T47D (cell line): ENCODE results near the gene P2RY12.

Experiments used
- DNase-seq, 2 experiments: peaks; one replicate each; pipeline versions ENCODE4 v3.0.0 to v3.0.0-alpha.2; 2011 to 2012; ENCODE audit warnings: low read depth in 1 of 2, low spot score in 1 of 2
- JUND ChIP-seq: IDR thresholded peaks from 2 replicates; pipeline ENCODE4 v1.6.1; 2012; ENCODE audit warnings: low read depth
- in situ Hi-C: cut with HindIII; loops from 2 replicates; pipeline ENCODE4 v1.10.0; 2016; ENCODE audit warnings: low sequenced_read_pairs, low pct_unique_long_range_greater_than_20kb

Gene P2RY12

DNA sequence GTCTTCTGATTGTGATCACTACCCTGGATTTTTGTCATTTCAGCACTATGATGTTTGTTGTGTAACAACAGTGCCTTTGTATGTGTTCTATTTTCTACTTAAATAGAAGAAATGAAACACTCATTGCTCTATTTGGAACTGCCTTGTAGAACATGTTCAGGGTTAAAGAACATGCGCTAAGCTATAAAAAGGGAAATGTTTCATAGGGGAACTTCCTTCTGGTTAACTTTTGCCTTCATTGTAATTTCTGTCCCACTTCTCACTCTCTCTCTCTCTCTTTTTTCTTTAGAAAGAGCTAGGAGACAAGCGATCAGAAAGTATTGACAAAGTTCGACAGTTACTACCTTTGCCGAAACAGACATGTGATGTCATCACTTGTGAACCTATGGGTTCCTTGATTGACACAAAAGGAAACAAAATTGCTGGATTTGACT lies at the start of gene P2RY12:
Gene P2RY12, minus strand, starts transcription at position 13 of the 434 bp plus-strand sequence. CDS start 45,908 bp downstream, outside the sequence.
- no peak for DNase-seq
- in situ Hi-C loops: no loop called here
- TF ChIP-seq JUND: no peak

DNA sequence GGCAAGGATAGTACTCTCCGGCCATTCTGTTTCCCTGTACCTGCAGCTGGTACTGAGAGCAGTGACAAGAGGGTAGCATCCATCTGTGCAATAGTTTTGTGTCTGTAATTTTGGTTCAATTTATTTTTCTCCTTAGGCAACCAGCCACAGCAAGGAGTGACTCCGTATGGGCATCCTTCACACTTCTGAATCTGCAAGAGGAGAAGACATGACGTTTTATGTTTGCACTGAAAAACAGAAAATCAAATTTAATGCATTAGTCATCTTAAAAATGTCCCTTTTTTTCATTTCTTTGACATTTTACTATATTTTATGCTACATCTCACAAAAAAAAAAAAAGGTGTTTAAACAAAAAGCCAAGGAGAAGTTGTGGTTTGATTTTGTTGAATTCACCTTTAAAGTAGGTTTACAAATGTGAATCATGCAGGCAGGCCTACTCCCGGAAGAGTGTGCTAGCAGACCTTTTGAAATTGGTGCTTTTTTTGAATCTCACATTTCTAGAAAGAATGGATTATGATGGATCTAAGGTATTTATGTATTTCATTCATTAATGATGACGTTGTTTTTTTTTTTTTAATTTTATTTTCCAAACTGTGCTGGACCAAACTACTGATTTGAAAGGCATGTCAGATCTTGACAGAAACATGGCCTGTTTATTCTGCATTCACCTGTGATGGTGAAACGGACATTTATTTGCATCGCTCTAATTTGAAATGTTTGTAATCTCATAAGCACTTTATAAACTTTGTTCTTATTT lies 48.2 kb upstream of the P2RY12 start:
- no peak for DNase-seq
- in situ Hi-C loops: no loop called here
- TF ChIP-seq JUND: no peak

DNA sequence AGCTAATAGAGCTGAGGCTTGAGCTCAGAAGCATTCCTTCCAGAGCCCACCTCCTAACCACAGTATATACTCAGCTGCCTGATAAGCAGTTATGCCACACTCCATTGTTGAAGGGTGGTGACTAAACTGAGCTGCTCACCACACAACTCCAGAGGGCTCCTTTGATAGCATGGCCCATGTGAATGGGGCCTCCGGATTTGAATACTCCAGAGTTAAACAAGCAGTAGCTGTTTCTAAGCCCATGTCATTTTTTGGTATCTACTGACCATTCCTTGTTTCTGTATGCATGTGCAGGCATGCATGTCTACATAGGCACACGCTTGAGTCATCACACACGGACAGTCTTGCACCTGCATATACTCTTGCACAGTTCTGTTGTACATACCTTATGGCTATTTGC lies 47.4 kb upstream of the P2RY12 start:
- in situ Hi-C loops: no loop called here
- TF ChIP-seq JUND: no peak

DNA sequence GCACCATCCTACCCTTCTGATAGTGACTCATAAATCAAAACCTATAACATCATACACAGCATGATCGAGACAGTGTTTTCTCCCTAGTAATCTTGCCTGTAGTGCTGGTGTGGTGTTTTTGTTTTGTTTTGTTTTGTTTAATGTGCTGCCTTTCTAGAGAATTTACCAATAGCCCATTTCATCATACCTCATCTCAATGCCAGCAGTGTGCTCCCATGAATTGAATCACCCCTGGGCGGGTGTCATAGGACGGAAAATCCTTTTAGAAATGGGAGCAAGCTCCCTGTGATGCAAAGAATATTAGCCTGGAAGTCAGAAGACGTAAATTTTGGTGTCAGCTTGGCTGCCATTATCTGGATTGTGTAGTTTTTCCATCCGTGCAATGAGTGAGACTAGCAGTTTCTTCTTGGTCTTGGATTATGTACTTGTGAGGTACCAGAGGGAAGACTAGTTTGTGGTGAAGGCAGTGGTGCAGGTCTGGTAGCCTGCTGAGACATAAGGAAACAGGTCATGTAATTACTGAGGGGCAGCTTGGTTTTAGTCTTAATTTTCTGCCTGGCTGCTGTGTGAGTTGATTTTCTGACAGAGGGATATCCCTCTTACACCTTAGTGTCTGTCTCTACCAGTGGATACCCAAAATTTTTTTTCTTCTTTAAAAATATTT lies 46.4 kb upstream of the P2RY12 start:
- in situ Hi-C loops: no loop called here

More for the DNA sequence above, 47.4 kb upstream of the P2RY12 start:
- DNase-seq: no peak

DNA sequence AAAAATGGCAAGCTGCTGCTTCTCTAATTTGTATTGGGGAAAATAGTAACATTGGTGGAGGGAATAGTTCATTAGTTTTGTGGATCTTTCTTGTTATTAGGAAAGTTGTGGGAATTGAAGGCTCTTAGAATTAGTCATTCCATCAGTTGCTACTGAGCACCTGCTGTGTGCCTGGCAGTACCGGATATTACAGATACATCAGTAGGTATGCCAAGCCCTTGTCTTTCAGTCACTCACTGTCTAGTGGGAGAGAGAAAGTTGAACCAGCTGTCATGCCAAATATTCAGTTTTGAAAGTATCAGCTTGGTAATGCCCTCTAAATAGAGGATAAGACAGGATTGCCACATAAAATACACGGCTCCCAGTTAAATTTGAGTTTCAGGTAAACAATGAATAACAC lies 43.8 kb upstream of the P2RY12 start:
- no peak for TF ChIP-seq JUND
- in situ Hi-C loops: no loop called here
- DNase-seq: no peak

More for the DNA sequence above, 46.4 kb upstream of the P2RY12 start:
- no peak for TF ChIP-seq JUND
- no peak for DNase-seq

DNA sequence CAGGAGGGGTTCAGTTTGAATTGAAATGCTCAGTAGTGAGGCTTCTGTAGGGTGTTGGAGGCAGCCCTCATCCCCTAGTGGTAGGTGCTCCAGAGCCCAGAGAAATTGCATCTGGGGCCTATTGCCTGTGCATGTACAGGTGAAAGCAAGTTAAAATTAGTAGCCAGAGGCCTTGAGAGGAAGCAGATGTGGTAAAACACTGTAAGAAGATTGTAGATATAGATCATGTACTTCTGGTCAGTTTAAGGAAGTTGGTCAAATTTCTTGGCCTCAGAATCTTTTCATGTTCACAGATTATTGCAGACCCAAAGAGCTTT lies 41.7 kb upstream of the P2RY12 start:
- TF ChIP-seq JUND: no peak
- DNase-seq: peak in 1 of 2 experiments; percentile 26
- in situ Hi-C loops: no loop called here

DNA sequence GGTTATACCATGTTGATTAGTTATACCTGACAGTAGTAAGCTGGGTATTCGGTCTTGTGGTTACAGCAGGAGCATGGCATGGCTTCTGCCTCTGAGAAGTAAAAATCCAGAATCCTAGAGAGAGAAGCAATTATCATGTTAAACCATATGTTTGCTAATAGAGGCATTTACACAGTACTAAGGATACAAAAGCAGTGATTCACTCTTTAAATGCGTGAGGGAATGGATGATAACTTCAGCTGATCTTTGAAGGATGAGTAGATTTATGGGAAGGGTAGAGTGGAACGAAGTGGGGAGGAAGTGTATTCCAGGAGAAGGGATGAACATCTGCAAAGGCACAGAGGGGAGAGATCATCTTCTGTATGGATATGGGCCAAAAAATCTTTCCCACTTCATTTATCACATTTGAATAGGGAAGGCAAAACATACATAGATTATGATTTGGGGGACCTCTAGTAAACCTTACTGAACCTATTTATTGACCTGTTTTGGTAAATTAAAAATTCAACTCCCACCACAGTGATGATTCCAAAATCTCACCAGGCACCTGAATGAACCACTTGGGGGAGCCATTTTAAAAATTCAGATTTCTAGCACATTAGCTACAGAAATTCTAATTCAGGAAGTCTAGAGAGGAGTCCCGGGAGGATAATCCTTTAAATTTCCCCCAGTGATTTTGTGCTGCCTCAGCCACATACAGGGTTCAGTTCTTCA lies 41.2 kb upstream of the P2RY12 start:
- no peak for DNase-seq
- in situ Hi-C loops: no loop called here
- no peak for TF ChIP-seq JUND

DNA sequence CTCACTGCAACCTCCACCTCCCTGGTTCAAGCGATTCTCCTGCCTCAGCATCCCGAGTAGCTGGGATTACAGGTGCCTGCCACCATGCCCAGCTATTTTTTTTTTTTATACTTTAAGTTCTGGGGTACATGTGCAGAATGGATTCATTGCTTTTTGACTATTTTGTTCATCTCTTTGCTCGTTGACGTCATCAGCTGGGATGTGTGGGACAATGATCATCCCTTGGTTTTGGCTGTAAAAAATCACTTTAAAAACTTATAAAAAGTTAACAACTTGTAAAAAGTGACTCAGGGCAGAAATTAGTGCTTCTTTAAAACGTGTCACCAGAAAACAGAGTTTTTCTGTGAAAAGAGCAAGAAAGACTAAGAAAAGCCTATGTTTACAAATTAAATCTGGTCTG lies 38.5 kb upstream of the P2RY12 start:
- in situ Hi-C loops: no loop called here
- DNase-seq: no peak
- TF ChIP-seq JUND: no peak

DNA sequence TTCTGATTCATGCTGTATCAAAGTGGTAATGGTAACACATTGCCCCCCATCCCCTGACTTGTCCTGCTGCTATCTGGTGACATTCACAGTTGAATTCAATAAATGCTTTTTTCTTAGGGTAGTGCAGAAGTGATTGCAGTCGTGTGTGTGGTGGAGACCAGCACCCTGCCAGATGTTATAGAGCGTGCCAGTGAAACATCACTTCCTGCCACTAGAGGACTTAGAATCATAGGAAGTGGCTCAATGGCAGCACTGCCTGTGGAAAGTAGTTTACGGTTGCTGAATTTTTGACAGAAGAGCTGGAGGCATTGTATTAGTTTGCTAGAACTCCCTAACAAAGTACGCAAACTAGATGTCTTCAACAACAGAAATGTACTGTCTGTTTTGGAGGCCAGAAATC lies 37.4 kb upstream of the P2RY12 start:
- DNase-seq: no peak
- in situ Hi-C loops: no loop called here

DNA sequence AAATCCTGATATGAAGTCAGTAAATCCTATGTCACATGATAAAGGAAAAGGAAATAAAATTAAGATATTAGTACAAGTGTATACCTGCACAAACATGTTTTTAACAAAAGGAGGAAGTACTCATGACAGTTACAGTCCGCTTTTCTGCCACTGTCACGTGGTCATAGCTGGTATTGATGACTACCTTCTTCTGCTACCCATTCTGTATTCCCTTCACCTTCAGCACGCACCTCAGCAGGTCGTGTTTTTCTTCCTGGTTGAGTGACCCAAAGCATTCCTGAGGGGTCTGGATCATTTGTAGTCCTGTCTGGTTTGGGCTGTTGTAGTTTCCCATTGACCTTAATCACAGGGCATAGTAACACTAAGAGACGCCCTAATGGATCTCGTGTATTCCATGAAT lies 35.3 kb upstream of the P2RY12 start:
- DNase-seq: no peak
- in situ Hi-C loops: no loop called here
- no peak for TF ChIP-seq JUND

More for the DNA sequence above, 37.4 kb upstream of the P2RY12 start:
- TF ChIP-seq JUND: no peak

DNA sequence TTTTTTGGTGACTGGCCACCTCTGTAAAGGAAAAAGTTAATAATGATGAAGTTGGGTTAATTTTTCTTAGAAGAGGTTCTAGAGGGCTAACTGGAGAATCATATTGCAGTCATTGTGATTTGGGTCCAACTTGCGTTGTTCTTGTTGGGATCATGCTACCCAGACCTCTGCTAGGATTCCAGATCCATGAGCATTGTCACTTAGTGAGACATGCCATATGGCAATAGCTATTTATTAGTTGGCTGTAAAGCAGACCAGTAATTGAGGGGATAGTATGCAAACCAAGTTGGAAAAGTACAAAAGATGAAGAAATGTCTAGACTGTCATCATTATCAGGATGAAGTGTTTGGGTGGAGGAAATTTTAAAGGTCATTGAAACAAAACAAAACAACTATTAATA lies 30.7 kb upstream of the P2RY12 start:
- no peak for TF ChIP-seq JUND
- no peak for DNase-seq
- in situ Hi-C loops: no loop called here

DNA sequence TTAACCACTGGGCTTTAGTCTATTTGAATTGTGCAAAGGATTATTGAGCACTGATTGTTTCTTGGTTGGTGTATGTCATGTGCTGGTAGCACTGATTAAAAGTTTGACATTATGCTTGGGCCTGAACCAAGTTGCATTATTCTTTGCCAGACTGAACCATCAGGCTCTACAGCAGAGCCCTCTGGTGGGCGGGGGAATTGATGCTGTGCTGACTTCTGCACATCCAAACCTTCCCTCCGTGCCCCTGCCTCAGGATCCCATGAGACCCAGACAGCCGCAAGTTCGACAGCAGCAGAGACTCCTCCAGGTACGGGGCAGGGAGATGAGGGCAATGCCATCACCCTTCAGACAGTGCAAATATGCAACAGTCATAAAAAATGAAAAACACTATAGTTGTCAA lies 28.4 kb upstream of the P2RY12 start:
- DNase-seq: no peak
- in situ Hi-C loops: no loop called here
- TF ChIP-seq JUND: no peak

DNA sequence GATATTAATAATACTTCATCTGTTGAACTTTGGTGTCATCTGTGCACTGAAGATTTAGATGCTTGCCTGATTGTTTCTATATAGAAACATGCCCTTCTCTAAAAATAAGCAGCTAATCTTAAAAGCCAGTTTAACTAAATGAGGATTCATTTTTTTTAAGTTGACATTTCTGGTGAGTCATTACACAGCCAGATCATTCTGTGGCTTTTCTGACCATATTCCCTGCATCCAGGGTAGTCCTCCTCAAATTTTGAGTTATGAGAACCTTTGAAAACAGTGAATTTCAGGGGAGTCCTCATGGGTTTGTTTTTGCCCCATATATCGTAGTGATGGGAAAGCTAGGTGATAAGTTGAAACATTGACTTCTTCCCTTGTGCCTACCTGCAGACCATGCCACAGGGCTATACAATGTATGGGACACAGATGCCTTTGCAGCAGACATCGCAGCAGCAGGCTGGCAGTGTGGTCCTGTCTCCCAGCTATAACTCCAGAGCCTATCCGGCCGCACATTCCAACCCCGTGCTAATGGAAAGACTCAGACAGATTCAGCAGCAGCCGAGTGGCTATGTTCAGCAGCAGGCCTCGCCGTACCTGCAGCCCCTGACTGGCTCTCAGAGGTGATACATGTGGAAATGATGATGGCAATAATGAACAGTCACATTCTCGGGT lies 26.5 kb upstream of the P2RY12 start:
- no peak for DNase-seq
- no peak for TF ChIP-seq JUND
- in situ Hi-C loops: no loop called here
